Glomerular visceral epithelial cell (primary cell): ENCODE results near the gene DHX58.
"Not testable (repeated sequence)": the region's sequence is repeated elsewhere in the genome, so short reads cannot be mapped to it uniquely, and the experiment has no call there.

ENCODE experiments used
- DNase-seq: peaks from one replicate; pipeline ENCODE4 v3.0.0-alpha.2; 2016; ENCODE audit errors: extremely low spot score

The DHX58 gene

GRCh38 chr17:42112552-42113176 lies at the start of gene DHX58:
TSS of gene DHX58 (minus strand) at chr17:42112714. CDS start at chr17:42111892, 822 bp downstream.
- DNase-seq, result peak; percentile 85

- DNase-seq, result no peak
Measured at GRCh38 chr17:42160531-42160910, 48.0 kb upstream of the DHX58 start.

DNA sequence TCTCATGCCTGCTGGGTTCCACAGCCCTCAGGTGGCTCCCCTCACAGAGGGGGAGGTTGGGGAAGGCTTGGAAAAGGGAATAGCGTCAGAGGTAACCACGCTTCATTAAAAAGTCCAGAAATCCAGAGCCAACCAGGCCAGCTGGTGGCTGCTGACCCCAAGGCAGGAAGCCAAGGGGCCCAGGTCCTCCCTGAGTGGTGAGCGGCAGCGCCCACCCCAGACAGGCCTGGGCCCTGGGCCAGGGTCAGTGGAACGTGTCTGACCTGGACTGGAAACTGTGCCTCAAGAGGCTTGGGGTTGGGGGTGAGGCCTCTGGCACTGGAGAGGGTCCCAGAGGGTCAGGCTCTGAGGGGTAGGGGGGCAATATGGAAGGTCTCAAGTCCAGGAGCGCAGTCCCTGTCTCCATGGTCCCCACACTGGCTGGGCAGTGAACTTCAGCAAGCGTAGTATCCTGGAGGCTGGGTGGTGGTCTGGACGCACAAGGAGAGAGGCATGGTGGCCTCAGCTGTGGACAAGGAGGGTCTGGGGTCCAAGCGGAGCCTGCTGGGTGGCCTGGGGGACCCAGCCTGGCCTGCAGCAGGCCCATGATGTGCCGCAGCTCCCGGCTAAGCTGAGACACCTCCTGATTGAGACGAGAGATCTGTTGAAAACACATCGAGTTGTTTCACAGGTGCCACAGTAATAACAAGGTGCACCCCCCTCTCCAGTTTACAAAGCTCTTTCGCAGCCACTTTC lies 47.4 kb upstream of the DHX58 start:
- no peak for DNase-seq

GRCh38 chr17:42155614-42156045 lies 43.1 kb upstream of the DHX58 start:
- DNase-seq, result no peak

DNA sequence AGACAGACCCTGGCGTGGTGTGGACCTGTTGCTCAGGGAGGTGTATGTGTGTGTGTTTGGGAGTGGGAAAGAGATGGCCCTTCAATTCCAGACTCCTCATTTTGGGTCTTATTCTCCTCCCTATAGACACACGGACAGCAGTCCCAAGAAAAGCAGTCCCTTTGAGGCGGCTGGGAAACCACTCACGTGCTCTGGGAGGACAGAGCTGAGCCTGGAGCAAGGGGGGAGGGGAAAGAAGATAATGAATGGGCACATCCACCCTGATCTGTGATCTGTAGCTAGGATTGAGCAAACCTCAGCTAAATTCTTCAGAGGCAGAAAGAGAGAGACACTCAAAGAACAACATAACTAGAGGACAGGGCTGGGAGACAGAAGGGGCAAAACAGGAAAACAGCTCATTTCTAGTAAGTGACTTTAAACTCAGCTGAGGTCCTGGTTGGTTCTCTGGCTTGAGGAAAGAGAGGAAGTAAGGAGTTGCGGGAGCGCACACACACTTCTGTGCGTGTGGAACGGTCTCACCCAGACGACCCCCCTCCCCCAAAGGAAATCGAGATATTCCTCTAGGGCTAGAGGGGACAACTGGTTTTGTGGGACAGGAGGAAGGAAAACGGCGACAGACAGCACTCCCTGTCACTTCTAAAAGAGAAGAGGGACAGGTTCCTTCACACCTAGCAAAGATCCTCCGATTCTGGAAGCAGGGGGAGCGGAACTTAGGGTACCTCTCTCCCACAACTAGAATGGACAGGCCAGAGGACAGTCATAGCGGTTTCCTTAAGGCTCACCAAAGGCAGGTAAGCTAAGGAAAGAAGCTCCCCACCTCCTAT lies 41.6 kb upstream of the DHX58 start:
- DNase-seq, result no peak

DNA sequence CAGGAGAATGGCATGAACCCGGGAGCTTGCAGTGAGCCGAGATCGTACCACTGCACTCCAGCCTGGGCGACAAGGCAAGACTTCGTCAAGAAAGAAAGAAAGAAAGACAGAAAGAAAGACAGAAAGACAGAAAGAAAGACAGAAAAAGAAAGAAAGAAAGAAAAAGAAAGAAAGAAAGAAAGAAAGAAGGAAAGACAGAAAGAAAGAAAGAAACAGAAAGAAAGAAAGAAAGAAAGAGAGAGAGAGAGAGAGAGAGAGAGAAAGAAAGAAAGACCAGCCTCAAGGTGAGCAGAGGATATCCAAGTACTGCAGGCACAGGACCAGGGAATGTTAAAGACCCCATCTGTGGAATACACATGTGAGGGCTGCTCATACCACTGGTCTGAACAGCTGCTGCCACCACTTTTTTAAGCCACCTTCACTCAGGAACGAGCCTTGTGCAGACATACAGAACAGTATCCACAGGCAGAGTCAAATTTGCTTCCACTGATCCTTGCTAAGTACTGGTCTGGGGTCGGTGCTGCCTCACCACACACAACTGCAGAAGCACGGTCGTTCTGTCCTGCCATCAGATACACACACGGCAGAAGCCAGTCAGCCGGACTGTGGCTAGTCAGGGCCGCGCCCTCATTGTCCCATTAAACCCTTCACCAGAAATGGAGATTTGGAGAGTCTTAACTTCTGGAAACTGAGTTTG lies 34.5 kb upstream of the DHX58 start:
- DNase-seq, result no peak

DNA sequence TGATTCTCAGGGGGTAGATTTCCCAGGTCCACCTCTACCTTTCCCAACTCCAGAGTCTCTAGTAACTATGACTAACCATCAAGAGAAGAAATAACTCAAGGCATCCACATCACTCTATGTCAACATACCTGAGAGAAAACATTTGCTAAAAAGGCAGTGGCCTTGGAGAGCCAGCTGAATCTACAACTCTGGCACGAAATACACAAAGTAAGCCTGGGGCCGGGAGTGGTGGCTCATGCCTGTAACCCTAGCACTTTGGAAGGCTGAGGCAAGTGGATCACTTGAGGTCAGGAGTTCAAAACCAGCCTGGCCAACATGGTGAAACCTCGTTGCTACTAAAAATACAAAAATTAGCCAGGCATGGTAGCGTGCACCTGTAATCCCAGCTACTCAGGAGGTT lies 30.6 kb upstream of the DHX58 start:
- not testable (repeated sequence) for DNase-seq

- DNase-seq, result no peak
Measured at GRCh38 chr17:42142371-42142896, 29.9 kb upstream of the DHX58 start.

DNA sequence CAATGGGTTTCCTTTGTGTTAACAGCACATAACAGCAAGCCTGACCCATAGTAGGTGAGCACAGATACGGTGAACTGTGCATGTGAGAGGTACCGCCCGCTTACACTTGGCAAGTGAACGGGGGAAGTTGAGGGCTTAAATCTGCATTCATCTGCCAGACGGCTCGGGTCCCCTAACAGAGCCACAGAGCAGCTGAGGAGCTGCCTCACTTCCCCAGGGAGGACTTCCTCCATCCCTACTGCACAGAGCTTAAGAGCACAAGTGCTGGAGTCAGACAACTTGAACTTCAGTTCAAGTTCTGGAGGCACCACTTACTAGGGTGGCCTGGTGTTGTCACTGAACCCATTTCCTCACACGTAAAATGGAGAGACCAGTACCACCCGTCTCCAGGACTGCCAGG lies 28.9 kb upstream of the DHX58 start:
- no peak for DNase-seq

GRCh38 chr17:42140690-42141089 lies 28.2 kb upstream of the DHX58 start:
- not testable (repeated sequence) for DNase-seq

DNA sequence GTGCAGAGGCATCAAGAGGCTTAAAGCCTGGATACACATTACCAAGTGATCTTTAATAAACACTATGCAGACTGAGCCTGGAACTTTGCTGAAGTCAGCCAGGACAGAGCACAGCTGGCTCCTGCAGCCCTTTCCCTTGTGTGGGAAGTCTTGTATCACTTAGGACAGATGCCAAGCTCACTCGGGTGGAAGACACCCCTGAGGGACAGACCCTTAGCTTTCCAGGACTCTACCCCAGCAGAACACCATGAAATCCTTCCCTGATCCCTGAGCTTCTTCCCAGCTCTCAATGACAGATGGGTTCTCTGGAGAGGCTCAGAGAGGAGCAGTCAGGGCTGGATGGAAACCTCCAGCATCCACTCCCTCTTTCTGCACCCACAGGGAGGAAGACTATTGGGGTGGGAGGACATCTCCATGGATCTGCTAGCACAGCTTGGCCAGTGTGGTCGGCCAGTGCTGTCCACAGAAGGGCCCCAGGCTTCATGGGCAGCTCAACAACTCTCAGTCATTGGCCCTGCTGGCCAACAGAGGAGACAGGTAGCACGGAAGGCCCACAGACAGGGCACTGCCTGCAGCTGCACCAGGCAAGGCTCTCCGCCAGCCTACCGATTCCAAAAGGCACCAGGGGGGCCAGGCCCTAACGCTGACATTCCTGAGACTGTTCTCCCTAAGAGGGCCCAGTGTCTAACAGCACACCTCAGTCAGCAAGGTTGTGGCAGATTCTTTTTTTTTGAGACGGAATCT lies 26.4 kb upstream of the DHX58 start:
- DNase-seq, result no peak

DNA sequence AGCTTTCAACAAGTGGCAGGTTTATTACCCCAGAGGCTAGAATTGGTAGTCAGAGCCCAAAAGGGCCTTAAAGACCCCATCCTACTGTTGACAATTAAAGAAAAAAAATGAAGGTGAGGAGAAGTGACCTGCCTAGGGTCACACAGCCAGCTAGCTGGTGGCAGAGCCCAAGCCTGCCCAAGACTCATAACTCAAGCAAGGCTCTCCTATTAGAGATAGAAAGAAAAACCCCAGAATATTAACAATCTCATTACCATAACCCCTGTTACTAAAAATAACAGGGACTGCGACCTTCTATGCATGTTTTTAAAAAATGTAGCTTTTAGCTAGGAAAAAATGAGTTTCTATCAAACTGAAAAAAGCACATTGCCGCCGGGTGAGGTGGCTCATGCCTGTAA lies 24.1 kb upstream of the DHX58 start:
- DNase-seq, result no peak

DNA sequence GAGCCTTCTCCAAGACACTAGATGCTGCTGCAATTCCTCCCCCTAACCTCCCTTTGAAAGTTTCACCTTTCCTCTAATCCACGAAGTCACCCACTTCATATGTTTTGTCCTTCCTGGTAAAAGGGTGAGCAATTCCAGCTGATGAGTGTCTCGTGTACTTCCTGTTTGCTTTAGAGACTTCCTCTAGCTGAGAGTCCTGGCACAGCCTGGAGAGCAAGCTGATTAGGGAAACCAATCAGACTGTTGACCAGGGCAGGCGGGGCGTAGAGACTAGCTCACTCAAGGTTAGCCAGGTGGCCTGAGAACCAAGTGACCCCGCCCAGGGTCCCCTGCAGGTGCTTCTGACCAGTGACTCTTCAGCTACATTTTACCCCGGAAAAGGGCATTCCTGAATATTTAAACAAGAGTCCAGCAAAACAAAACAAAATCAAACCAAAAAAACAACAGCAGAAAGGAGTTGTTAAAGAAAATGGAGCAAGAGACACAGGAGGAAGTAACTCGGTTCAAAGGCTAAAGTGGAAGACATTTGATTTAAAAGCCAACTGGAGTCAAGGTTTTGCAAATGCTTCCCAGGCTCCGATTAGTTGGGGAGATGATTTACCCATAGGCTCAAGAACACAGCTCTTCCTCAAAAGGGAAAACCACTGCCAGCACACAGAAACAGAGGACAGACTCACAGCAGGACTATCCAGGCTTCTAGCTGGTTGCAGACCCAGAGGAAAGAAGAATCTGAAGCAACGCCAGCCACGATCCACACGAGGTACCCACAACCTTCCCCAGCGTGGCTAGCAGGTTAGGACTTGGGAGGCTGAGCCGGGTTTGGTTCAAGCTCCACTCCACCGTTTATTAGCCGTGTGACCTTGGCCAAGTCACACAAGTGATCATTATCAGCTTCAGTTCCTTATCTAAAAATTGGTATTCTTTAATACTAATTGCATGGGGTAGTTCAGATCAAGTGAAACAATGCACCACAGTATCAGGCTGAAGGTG lies 23.4 kb upstream of the DHX58 start:
- peak; percentile 68 for DNase-seq

GRCh38 chr17:42135151-42135550 lies 22.6 kb upstream of the DHX58 start:
- DNase-seq, result no peak

DNA sequence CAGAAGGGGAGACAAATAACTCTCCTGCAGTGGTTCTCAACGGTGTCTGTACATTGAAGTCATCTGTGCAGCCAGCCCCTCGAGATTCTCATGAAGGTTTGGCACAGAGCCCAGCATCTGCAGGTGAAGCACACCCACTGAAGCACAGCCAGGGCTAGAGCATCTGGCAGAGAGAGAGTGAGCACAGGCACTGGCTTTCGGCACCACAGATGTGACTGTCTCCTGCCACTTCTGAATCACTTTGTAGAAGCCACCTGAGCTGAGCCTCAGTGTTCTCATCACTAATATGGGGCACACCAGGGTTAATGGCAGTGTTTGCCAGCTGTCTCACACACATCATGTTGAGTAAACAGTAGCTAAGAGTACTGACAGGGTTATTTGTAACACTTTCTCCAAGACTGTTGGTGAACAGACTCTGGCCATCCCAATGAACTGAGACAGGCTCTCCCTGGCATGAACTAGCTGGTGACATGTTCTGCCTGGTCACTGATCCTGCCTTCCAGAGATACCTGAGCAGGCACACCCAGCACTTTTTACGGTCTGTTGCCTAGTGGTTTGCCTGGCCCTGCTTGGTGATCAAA lies 21.0 kb upstream of the DHX58 start:
- peak; percentile 70 for DNase-seq

GRCh38 chr17:42132941-42133340 lies 20.4 kb upstream of the DHX58 start:
- peak; percentile 88 for DNase-seq

- no peak for DNase-seq
Measured at GRCh38 chr17:42131981-42132432, 19.5 kb upstream of the DHX58 start.

- DNase-seq, result no peak
Measured at GRCh38 chr17:42131232-42131631, 18.7 kb upstream of the DHX58 start.

DNA sequence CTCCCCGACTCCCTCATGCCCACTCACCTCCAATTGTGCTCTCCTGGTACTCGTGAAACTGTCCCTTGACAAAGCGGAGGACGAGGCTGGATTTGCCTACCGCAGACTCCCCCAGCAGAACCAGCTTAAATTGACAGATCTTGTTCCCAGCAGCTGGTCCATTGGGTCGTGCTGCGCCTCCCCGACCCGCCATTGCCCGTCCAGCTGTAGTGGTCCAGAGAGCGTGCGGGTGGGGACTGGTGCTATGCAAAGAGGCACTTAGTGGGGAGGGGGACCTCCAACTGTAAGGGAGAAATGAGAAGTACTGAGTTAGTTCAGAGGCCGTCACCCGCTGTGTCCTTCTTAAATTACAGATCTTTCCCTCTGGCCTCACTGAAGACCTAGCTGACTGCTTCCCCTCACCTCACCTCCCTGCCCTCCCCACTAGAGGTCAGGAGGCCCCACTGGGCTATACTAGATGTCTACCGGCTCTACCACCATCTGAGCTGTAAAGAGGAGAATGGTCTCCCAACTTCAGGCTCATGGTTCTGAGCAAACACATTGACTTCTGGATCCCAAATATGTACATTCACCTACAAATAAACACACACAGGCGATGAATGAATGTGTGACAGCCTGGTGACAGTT lies 17.9 kb upstream of the DHX58 start:
- DNase-seq, result no peak
